Duodenal mucosa (tissue), 2 donors: ENCODE data around the gene ATAD1.
"Not testable (repeated sequence)": the region's sequence is repeated elsewhere in the genome, so short reads cannot be mapped to it uniquely, and the experiment has no call there.

Experiments
- H3K27ac ChIP-seq: one replicate; pipeline ENCODE4 v1.7.0; 2013; ENCODE audit warnings: low read depth, low read length
- H3K27me3 ChIP-seq, 2 donors: one replicate each; pipeline ENCODE4 v1.7.0; 2013; ENCODE audit warnings: low read length in 2 of 2, control low read depth in 1 of 2; ENCODE audit not compliant: insufficient read depth in 2 of 2, control insufficient read depth in 1 of 2
- H3K36me3 ChIP-seq, 2 donors: one replicate each; pipeline ENCODE4 v1.7.0; 2013; ENCODE audit warnings: low read length in 2 of 2, control low read depth in 1 of 2; ENCODE audit not compliant: insufficient read depth in 2 of 2, control insufficient read depth in 1 of 2
- H3K4me1 ChIP-seq, 2 donors: one replicate each; pipeline ENCODE4 v1.7.0; 2013; ENCODE audit warnings: low read length in 2 of 2, control low read depth in 1 of 2; ENCODE audit not compliant: insufficient read depth in 2 of 2, control insufficient read depth in 1 of 2
- H3K4me3 ChIP-seq, 2 donors: one replicate each; pipeline ENCODE4 v1.7.0; 2013; ENCODE audit warnings: low read length in 2 of 2, low read depth in 1 of 2
- H3K9ac ChIP-seq, 2 donors: one replicate each; pipeline ENCODE4 v1.7.0; 2013; ENCODE audit warnings: low read length in 2 of 2, low read depth in 1 of 2
- H3K9me3 ChIP-seq, 2 donors: one replicate each; pipeline ENCODE4 v1.7.0; 2013; ENCODE audit warnings: low read length in 2 of 2, control low read depth in 1 of 2; ENCODE audit not compliant: control insufficient read depth in 1 of 2

ATAD1 gene

DNA sequence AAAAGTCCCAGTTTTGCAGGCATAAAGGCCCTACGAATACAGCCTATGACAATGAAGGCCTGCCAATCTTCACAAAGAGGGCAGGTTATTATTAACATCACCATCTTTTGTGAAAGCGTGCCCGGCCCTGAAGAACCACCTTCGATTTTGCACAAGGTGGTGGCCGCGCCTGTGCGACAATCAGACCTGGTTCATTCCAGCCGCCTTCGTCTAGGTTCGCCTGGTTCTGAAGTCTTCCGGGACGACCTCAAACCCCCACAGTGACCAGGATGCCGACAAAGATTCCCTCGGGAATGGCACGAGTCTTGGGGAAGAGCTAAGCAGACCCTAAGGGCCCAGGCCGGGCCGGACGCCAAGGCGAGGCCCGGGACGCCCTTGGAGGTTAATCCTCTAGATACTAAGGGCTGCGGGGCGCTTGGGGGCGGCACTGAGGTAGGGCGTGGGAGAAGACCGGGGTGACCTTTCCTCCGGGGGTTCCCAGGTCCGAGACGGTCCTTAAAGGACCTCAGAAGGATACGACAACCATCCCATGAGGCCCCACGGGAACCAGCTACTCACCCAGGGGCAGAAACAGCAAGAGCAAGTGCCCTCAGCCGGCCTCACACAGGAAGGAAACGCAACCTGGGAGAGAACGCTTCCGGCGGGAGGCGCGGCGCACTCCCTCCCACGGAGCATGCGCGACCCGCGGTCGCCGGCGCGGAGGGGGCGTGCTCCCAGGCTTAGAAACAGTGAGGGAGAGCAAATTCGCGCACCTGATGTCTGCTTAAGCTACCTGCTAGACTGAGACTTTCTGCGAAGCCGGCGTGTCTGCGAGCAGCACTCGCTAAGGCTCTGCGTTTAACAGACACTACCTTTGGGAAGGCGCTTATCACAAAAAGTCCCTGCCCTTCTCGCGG lies at the start of gene ATAD1:
Gene ATAD1 (minus strand): TSS at position 618 of the 896 bp plus-strand sequence. CDS start 3,627 bp downstream, outside the sequence.
- Histone ChIP-seq H3K4me3 (peak within 1 kb of the TSS; percentile 90 to 93), H3K9ac (peak within 1 kb of the TSS; percentile 82 to 89), H3K36me3 (no peaks in the 10 kb centered on the region), H3K27me3 (no peaks in the 10 kb centered on the region), H3K9me3 (no peaks in the 10 kb centered on the region), H3K27ac (peak within 1 kb of the TSS; percentile 93), H3K4me1 (peaks cover 21 to 25% of the 10 kb centered on the region in 2 donors)

- peak overlapping the region; percentile 79 to 86 for H3K9ac ChIP-seq
Observed at GRCh38 chr10:87867453-87867852, 49.4 kb upstream of the ATAD1 start.

DNA sequence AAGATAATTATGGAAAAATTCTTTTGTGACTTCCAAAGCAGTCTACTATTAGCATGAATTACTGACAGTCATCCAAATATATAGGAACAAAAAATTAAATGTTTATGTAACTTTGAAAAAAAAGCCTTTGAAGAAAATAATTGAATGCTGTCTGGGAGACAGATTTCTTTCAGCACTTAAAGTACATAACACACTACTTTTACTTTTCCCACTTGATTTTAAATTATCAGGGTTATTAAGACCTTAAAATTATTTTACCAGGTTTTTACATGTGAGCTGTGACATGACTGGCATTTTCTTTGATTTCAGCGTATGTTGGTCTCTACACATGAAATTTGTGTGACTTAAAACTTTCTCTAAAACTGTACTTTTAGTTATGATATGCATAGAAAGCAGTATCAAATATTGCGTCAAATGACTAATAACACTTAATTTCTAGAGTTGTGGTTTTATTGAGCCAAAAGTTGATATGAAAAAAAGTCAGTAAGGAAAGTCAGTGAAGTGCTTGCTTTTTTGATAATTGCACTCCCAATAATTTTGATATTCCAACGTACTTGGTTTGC lies 48.5 kb upstream of the ATAD1 start:
- peak overlapping the region; percentile 14 for H3K27ac ChIP-seq
- H3K4me3 ChIP-seq = peak overlapping the region; percentile 79 to 89
- peak overlapping the region; percentile 79 to 86 for H3K9ac ChIP-seq
- no peaks in the 10 kb centered on the region for H3K27me3 ChIP-seq
- no peaks in the 10 kb centered on the region for H3K36me3 ChIP-seq
- peaks cover 27 to 33% of the 10 kb centered on the region in 2 donors for H3K4me1 ChIP-seq
- H3K9me3 ChIP-seq = peaks cover 0 to 1% of the 10 kb centered on the region in 2 donors

More at GRCh38 chr10:87867453-87867852, 49.4 kb upstream of the ATAD1 start:
- peaks cover 21 to 31% of the 10 kb centered on the region in 2 donors for H3K4me1 ChIP-seq
- H3K4me3 ChIP-seq = peak overlapping the region; percentile 79 to 89
- H3K27me3 ChIP-seq = no peaks in the 10 kb centered on the region
- no peaks in the 10 kb centered on the region for H3K9me3 ChIP-seq
- H3K27ac ChIP-seq = peak overlapping the region; percentile 36
- no peaks in the 10 kb centered on the region for H3K36me3 ChIP-seq

GRCh38 chr10:87865241-87865881 lies 47.3 kb upstream of the ATAD1 start:
- H3K27me3 ChIP-seq = no peaks in the 10 kb centered on the region
- H3K27ac ChIP-seq = peak overlapping the region; percentile 67
- no peaks in the 10 kb centered on the region for H3K36me3 ChIP-seq
- H3K9me3 ChIP-seq = peaks cover 0 to 1% of the 10 kb centered on the region in 2 donors
- peak overlapping the region; percentile 79 to 89 for H3K4me3 ChIP-seq
- H3K4me1 ChIP-seq = peaks cover 31 to 35% of the 10 kb centered on the region in 2 donors
- H3K9ac ChIP-seq = peak overlapping the region; percentile 79 to 86

DNA sequence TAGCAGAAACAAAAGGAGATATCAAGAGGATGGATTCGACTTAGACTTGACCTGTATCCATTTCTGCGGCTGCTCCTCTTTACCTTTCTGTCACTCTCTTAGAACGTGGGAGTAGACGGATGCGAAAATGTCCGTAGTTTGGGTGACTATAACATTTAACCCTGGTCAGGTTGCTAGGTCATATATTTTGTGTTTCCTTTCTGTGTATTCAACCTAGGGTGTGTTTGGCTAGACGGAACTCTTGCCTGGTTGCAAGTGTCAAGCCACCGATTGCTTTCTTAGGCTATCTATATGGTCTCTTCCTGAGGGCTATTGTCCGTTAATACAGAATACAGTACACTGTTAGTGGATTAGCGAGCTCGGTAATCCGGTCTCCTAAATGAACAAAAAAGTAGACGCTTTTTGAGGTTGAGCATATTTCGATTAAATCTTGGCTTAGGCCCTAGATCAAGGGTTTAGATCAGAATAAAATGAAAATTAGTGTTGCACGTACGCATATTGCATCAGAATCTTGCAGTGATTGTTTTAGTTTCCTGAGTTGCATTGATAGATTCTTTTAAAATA lies 46.6 kb upstream of the ATAD1 start:
- Histone ChIP-seq H3K27ac (peak overlapping the region; percentile 67), H3K9me3 (peaks cover 0 to 1% of the 10 kb centered on the region in 2 donors), H3K27me3 (no peaks in the 10 kb centered on the region), H3K4me3 (peak overlapping the region; percentile 79 to 89), H3K9ac (peak overlapping the region; percentile 79 to 86), H3K4me1 (peaks cover 25 to 31% of the 10 kb centered on the region in 2 donors), H3K36me3 (no peaks in the 10 kb centered on the region)

- H3K36me3 ChIP-seq, H3K9me3 ChIP-seq, H3K27me3 ChIP-seq: not testable (repeated sequence)
- Histone ChIP-seq H3K27ac (peak overlapping the region; percentile 93), H3K4me1 (peaks cover 23 to 26% of the 10 kb centered on the region in 2 donors), H3K4me3 (peak overlapping the region; percentile 89 to 97), H3K9ac (peak overlapping the region; percentile 86)
Observed at GRCh38 chr10:87863951-87864495, 46.0 kb upstream of the ATAD1 start.

GRCh38 chr10:87863053-87863943 lies 45.3 kb upstream of the ATAD1 start, which contains the start of the genes KLLN and PTEN:
Gene KLLN (minus strand): TSS chr10:87863533. CDS start chr10:87862487, 1,046 bp downstream.
Gene PTEN (plus strand): TSS chr10:87863625. CDS start chr10:87864470, 845 bp downstream.
- no peaks in the 10 kb centered on the region for H3K36me3 ChIP-seq
- H3K9ac ChIP-seq = peak within 1 kb of the TSS; percentile 86 to 98

DNA sequence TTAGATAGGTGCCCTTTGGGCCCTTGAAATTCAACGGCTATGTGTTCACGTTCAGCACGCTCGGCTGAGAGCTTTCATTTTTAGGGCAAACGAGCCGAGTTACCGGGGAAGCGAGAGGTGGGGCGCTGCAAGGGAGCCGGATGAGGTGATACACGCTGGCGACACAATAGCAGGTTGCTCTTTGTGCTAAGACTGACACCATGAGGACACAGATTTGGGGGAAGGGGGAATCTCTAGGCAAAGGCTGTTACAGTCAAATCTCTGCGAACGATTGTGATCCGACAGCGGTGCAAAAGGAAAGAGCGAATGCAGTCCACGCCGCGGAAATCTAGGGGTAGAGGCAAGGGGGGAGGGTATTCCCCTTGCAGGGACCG lies 44.6 kb upstream of the ATAD1 start:
- Histone ChIP-seq H3K4me1 (peaks cover 16 to 18% of the 10 kb centered on the region in 2 donors), H3K9ac (peak overlapping the region; percentile 86 to 98), H3K27ac (peak overlapping the region; percentile 93), H3K27me3 (no peaks in the 10 kb centered on the region), H3K4me3 (peak overlapping the region; percentile 93 to 97), H3K9me3 (peaks cover 0 to 1% of the 10 kb centered on the region in 2 donors), H3K36me3 (no peaks in the 10 kb centered on the region)

More at GRCh38 chr10:87863053-87863943, 45.3 kb upstream of the ATAD1 start, which contains the start of the genes KLLN and PTEN:
- H3K27ac ChIP-seq = peak within 1 kb of the TSS; percentile 93
- peaks cover 18 to 20% of the 10 kb centered on the region in 2 donors for H3K4me1 ChIP-seq
- H3K9me3 ChIP-seq = peaks cover 0 to 1% of the 10 kb centered on the region in 2 donors
- peak within 1 kb of the TSS; percentile 93 to 97 for H3K4me3 ChIP-seq
- no peaks in the 10 kb centered on the region for H3K27me3 ChIP-seq
